Activated B cell treated with CpG ODN at 0.5 μM for 24 hours (primary cell): ENCODE results near the gene CTU2. TPM values are rescaled to one million over a fixed set of nuclear protein-coding genes. Genes with fewer than 3 reads are reported as not detected.

Experiments used
- ATAC-seq: fragments of 200-7000 bp; cut with Tn5 transposase; one replicate; pipeline ENCODE4 v1.10.0; 2021; ENCODE audit warnings: low read depth, mild to moderate bottlenecking, moderate library complexity
- CTCF ChIA-PET: fragments of 350-600 bp; sonication (Branson Sonifier 250); formaldehyde crosslinking; loops from one replicate; lab custom pipeline; 2021; ENCODE audit warnings: antibody characterized with exemption; lab: Charles Lee
- POLR2A ChIA-PET: fragments of 350-600 bp; sonication (Branson Sonifier 250); formaldehyde crosslinking; loops from one replicate; lab custom pipeline; 2021; ENCODE audit warnings: antibody characterized with exemption; lab: Charles Lee
- DNase-seq: peaks from one replicate; pipeline ENCODE4 v3.0.0; 2022
- H3K27ac Mint-ChIP-seq: one replicate; pipeline ENCODE4 v1.8.0; 2020; ENCODE audit warnings: mixed read lengths
- H3K27me3 Mint-ChIP-seq: one replicate; pipeline ENCODE4 v1.8.0; 2021; ENCODE audit warnings: mixed read lengths
- H3K36me3 Mint-ChIP-seq: one replicate; pipeline ENCODE4 v1.8.0; 2021; ENCODE audit warnings: low read depth, mixed read lengths
- H3K4me1 Mint-ChIP-seq: one replicate; pipeline ENCODE4 v1.8.0; 2021; ENCODE audit warnings: mixed read lengths
- H3K4me3 Mint-ChIP-seq: one replicate; pipeline ENCODE4 v1.8.0; 2020; ENCODE audit warnings: mild to moderate bottlenecking, mixed read lengths
- H3K9me3 Mint-ChIP-seq: one replicate; pipeline ENCODE4 v1.8.0; 2020; ENCODE audit warnings: mixed read lengths
- CTCF ChIP-seq: fragments of 200-600 bp; IDR thresholded peaks from one replicate; pipeline ENCODE4 v1.8.0; 2022; ENCODE audit warnings: antibody characterized with exemption, mild to moderate bottlenecking
- intact Hi-C: fragments of 100-400 bp; cut with micrococcal nuclease; formaldehyde crosslinking; loops from one replicate; pipeline ENCODE4 v1.15.1; 2024
- total RNA-seq: library from RNA; stranded (reverse); gene quantifications from 2 replicates; pipeline ENCODE4 v1.2.3, GENCODE V29; 2022

CTU2 gene
- total RNA-seq, 1 donor from 2014 or later, result 36.7 TPM

DNA sequence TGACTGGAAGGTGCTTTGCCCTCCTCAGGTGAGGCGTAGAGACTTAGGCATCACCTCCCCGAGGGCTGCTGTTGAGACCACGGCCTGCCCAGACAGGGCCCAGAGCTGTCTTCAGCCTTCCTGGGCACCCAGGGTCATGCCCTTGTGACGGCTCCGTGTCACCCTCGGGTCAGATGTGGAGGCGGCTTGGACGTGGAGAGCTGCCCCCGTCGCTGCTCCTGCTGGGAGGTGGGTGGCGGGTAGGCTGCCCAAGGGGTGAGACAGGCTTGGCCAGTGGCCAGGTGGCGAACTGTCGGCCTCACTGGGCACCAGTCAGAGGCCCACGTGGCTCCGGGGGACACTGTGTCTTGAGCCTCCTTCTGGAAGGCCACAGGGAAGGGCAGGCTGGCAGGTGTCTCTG lies 11.1 kb upstream of the CTU2 start:
- no peak overlapping the region for H3K27ac Mint-ChIP-seq
- no peaks in the 10 kb centered on the region for H3K9me3 Mint-ChIP-seq
- no peak for TF ChIP-seq CTCF
- no peaks in the 10 kb centered on the region for H3K27me3 Mint-ChIP-seq
- ATAC-seq (no peak), DNase-seq (no peak)
- ChIA-PET CTCF (no interaction called here), POLR2A (interaction anchor here (0.6 kb wide), 1 partner anchor 108 kb away, joined by 5 read pairs; no protein-coding TSS in a partner anchor)
- no peak overlapping the region for H3K4me3 Mint-ChIP-seq
- H3K4me1 Mint-ChIP-seq, result peaks cover 47% of the 10 kb centered on the region
- intact Hi-C loops, result no loop called here
- H3K36me3 Mint-ChIP-seq, result peaks cover 29% of the 10 kb centered on the region

- TF ChIP-seq CTCF, result no peak
- ATAC-seq (no peak), DNase-seq (no peak)
- POLR2A ChIA-PET, result interaction anchor here (0.6 kb wide), 1 partner anchor 107 kb away, joined by 5 read pairs; no protein-coding TSS in a partner anchor
- CTCF ChIA-PET, result no interaction called here
- H3K4me1 Mint-ChIP-seq, result peaks cover 48% of the 10 kb centered on the region
- no peaks in the 10 kb centered on the region for H3K9me3 Mint-ChIP-seq
- no peak overlapping the region for H3K27ac Mint-ChIP-seq
- no peak overlapping the region for H3K4me3 Mint-ChIP-seq
- intact Hi-C loops, result no loop called here
- no peaks in the 10 kb centered on the region for H3K27me3 Mint-ChIP-seq
- peaks cover 29% of the 10 kb centered on the region for H3K36me3 Mint-ChIP-seq
Measured at GRCh38 chr16:88695753-88696152, 10.6 kb upstream of the CTU2 start.

GRCh38 chr16:88696441-88696840 lies 9.9 kb upstream of the CTU2 start:
- Mint-ChIP-seq H3K27ac (no peak overlapping the region), H3K27me3 (no peaks in the 10 kb centered on the region), H3K4me3 (no peak overlapping the region), H3K36me3 (peaks cover 29% of the 10 kb centered on the region), H3K9me3 (no peaks in the 10 kb centered on the region), H3K4me1 (peaks cover 50% of the 10 kb centered on the region)
- ChIA-PET POLR2A (no interaction called here), CTCF (no interaction called here)
- ATAC-seq (no peak), DNase-seq (no peak)
- intact Hi-C loops, result no loop called here
- TF ChIP-seq CTCF, result no peak

DNA sequence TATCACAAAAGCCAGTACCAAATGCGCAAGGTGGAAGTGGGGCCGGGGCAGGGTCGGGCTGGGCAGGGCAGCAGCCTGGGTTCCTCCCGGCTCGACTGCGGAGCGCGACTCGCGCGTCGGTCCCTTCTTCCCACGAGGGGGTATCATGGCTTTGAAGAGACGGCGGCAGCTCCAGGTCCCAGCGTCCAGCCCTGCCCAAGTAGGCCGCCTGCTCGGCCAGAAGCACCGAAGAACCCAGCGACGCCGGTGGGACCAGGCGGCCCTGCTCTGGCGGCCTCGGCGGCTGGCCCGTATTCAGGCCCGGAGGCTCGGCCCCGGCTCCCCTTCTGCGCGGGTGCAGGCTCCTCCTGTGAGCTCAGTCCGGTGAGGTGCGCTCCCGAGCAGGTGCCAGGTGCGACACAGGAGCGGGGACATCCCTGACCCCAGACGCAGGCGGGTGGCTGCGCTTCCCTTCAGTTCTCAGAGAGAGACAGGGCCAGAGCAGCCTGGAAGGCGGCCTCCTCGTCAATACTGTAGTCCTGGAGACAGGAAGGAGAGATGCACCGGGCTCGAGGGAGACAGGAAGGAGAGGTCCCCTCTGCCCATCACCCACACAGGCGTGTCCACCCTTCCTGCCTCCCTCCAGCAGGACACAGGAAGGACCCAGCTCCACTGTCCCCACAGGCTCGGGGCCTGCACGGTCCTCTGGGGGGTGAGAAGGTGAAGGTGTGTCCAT lies 9.0 kb upstream of the CTU2 start:
- ATAC-seq (no peak), DNase-seq (no peak)
- Mint-ChIP-seq H3K9me3 (no peaks in the 10 kb centered on the region), H3K27me3 (no peaks in the 10 kb centered on the region), H3K27ac (no peak overlapping the region), H3K36me3 (peaks cover 29% of the 10 kb centered on the region), H3K4me3 (no peak overlapping the region), H3K4me1 (peaks cover 50% of the 10 kb centered on the region)
- ChIA-PET CTCF (interaction anchor here (1.1 kb wide), 1 partner anchor 10 kb away, joined by 3 read pairs; no protein-coding TSS in a partner anchor), POLR2A (no interaction called here)
- intact Hi-C loops, result no loop called here
- no peak for TF ChIP-seq CTCF

- no peak for DNase-seq
- POLR2A ChIA-PET, result no interaction called here
- CTCF ChIA-PET, result interaction anchor here (1.1 kb wide), 1 partner anchor 11 kb away, joined by 3 read pairs; no protein-coding TSS in a partner anchor
Measured at GRCh38 chr16:88697831-88698615, 8.3 kb upstream of the CTU2 start.

More at GRCh38 chr16:88697831-88698615, 8.3 kb upstream of the CTU2 start:
- no peaks in the 10 kb centered on the region for H3K27me3 Mint-ChIP-seq
- H3K9me3 Mint-ChIP-seq, result no peaks in the 10 kb centered on the region
- intact Hi-C loops, result no loop called here
- peaks cover 29% of the 10 kb centered on the region for H3K36me3 Mint-ChIP-seq
- ATAC-seq, result no peak
- H3K4me1 Mint-ChIP-seq, result peaks cover 50% of the 10 kb centered on the region
- H3K4me3 Mint-ChIP-seq, result no peak overlapping the region
- no peak overlapping the region for H3K27ac Mint-ChIP-seq
- no peak for TF ChIP-seq CTCF
